Measurements from ENCODE around the gene FADS2. TPM values are rescaled to one million over a fixed set of nuclear protein-coding genes. Genes with fewer than 3 reads are reported as not detected.
A peak's percentile ranks its signal among the peaks of the same experiment; 100 is the strongest.

The FADS2 gene
- total RNA-seq, 4 donors from 2014 or later, result 1.6 to 30.7 (median 12.0) TPM

- Histone ChIP-seq H3K27me3 (no peaks in the 10 kb centered on the region), H3K4me1 (peaks cover 4 to 13% (median 9%) of the 10 kb centered on the region in 4 donors), H3K9me3 (no peaks in the 10 kb centered on the region), H3K36me3 (no peaks in the 10 kb centered on the region), H3K4me3 (peak overlapping the region; percentile 80 to 98 (median 94)), H3K27ac (peak overlapping the region; percentile 77 to 90 (median 80))
- peak in 2 of 6 experiments; percentile 3 to 16 for TF ChIP-seq CTCF (IDR thresholded peaks at IDR 0.05)
- no peak for TF ChIP-seq POLR2A (IDR thresholded peaks at IDR 0.05)
- DNase-seq, result peak; percentile 33 to 71 (median 63)
These were observed 62.6 kb downstream of the FADS2 start for GRCh38 chr11:61890529-61891330.

DNA sequence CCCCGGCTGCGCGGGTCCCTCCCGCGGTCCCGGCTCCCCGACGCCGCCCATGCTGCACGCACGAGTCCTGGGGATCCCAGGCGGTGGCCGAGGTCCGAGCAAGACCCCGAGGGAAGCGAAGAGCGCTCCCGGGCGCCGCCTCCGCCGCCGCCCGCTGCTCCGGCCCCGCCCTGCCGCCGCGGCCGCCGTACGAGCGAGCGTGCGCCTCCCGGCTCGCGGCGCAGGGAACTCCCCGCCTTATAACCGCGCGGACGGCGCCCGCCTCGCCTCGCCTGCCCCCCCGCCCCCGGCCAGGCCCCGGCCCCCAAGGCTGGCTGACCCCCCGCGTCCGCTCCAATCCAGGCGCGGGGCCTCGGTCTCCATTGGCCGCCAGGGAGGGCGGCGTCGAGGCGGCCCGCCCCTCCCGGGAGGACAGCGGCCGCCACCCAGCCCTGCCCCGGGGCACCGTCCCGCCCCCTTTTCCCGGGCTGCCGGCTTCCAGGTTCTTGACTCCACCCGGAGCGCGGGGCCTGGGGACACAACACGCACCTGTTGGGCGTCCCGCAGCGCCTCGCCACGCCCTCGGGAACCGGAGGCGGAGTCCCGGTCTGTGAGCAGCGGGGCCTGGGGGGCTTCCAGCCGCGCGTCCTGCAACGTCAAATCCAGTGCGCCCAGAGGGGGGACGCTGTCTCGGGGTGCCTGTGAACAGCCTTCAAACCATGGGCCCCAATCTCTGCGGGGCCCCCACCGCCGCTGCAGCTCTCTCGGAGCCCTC is 63.4 kb downstream of the FADS2 start, which contains the start of gene FADS3:
TSS of gene FADS3 (minus strand) at position 215 of the 754 bp plus-strand sequence. CDS start at position 51, 164 bp downstream.
- peak within 1 kb of the TSS; percentile 77 to 90 (median 80) for H3K27ac ChIP-seq
- peaks cover 4 to 13% (median 9%) of the 10 kb centered on the region in 4 donors for H3K4me1 ChIP-seq
- no peaks in the 10 kb centered on the region for H3K27me3 ChIP-seq
- H3K36me3 ChIP-seq, result no peaks in the 10 kb centered on the region
- H3K9me3 ChIP-seq, result no peaks in the 10 kb centered on the region
- peak; percentile 89 to 93 (median 92) for DNase-seq
- peak within 1 kb of the TSS; percentile 80 to 98 (median 94) for H3K4me3 ChIP-seq
- no peak for TF ChIP-seq POLR2A (IDR thresholded peaks at IDR 0.05)
- peak in 3 of 6 experiments; percentile 1 to 23 (median 11) for TF ChIP-seq CTCF (IDR thresholded peaks at IDR 0.05)

- no peaks in the 10 kb centered on the region for H3K9me3 ChIP-seq
- H3K27ac ChIP-seq, result peak overlapping the region; percentile 77 to 90 (median 80)
- DNase-seq, result peak in 2 of 3 donors; percentile 78 to 83
- H3K4me3 ChIP-seq, result peak overlapping the region; percentile 80 to 98 (median 94)
- peaks cover 0 to 4% (median 0%) of the 10 kb centered on the region in 3 donors for H3K36me3 ChIP-seq
- H3K4me1 ChIP-seq, result peaks cover 4 to 13% (median 9%) of the 10 kb centered on the region in 4 donors
- TF ChIP-seq CTCF (IDR thresholded peaks at IDR 0.05) (no peak), POLR2A (IDR thresholded peaks at IDR 0.05) (no peak)
- H3K27me3 ChIP-seq, result no peaks in the 10 kb centered on the region
These were observed 63.9 kb downstream of the FADS2 start for GRCh38 chr11:61892085-61892370.

DNA sequence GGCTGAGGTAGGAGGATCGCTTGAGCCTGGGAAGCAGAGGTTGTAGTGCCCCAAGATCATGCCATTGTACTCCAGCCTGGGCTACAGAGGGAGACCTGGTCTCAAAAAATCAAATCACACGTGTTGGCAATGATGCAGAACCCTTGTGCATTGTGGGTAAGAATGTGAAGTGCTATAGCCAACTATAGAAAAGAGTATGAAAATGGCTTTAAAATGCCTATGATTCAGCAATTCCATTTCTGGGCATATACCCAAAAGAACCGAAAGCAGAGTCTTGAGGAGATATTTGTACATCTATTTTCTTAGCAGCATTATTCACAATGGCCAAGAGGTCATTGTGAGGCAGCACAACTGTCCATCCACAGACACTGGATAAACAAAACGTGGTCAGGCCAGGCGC is 65.9 kb downstream of the FADS2 start:
- TF ChIP-seq CTCF (IDR thresholded peaks at IDR 0.05) (no peak), POLR2A (IDR thresholded peaks at IDR 0.05) (no peak)
- Histone ChIP-seq H3K36me3 (peaks cover 0 to 4% (median 0%) of the 10 kb centered on the region in 3 donors), H3K4me1 (peaks cover 4 to 20% (median 9%) of the 10 kb centered on the region in 4 donors), H3K27ac (no peak overlapping the region), H3K4me3 (no peak overlapping the region), H3K9me3 (no peaks in the 10 kb centered on the region), H3K27me3 (no peaks in the 10 kb centered on the region)
- DNase-seq, result no peak

DNA sequence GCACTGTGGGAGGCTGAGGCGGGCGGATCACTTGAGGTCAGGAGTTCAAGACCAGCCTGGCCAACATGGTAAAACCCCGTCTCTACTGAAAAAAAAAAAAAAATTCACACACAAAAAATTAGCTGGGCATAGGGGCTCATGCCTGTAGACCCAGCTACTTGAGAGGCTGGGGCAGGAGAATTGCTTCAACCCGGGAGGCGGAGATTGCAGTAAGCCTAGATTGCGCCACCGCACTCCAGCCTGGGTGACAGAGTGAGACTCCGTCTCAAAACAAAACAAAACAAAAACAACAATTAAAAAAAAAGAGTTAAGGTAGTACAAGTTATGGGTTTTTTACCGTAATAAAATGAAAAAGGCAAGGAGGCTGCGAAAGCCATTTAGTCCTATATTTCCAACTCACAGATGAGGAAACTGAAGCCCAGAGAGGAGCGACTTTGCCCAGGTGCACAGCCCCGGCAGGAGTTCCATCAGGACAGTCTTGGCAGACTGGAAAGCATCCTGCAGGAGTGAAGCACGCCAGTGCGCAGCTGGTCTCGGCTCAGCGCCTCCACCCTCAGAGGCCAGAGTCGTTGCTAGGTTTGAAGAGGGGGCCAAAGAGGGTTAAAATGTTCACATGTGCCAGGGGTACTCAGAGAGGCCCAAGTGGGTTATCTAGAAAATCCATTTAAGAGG is 67.1 kb downstream of the FADS2 start:
- Histone ChIP-seq H3K27ac (no peak overlapping the region), H3K4me3 (no peak overlapping the region), H3K36me3 (peaks cover 0 to 4% (median 0%) of the 10 kb centered on the region in 3 donors), H3K9me3 (no peaks in the 10 kb centered on the region), H3K4me1 (peaks cover 4 to 20% (median 8%) of the 10 kb centered on the region in 4 donors), H3K27me3 (no peaks in the 10 kb centered on the region)
- TF ChIP-seq POLR2A (IDR thresholded peaks at IDR 0.05) (no peak), CTCF (IDR thresholded peaks at IDR 0.05) (no peak)
- no peak for DNase-seq
